CD4-positive, alpha-beta T cell treated with Interleukin-6 for 4 hours (primary cell): ENCODE results near the gene PFN1.
A peak's percentile ranks its signal among the peaks of the same experiment; 100 is the strongest.
"Not testable (repeated sequence)": the region's sequence is repeated elsewhere in the genome, so short reads cannot be mapped to it uniquely, and the experiment has no call there.

Experiments
- DNase-seq: peaks from one replicate; pipeline ENCODE4 v3.0.0-alpha.2; 2020; ENCODE audit warnings: mixed read lengths

PFN1 gene

GRCh38 chr17:4920351-4921048 lies 27.8 kb downstream of the PFN1 start:
- DNase-seq = no peak

GRCh38 chr17:4919511-4920047 lies 28.8 kb downstream of the PFN1 start:
- DNase-seq = no peak

GRCh38 chr17:4914551-4914950 lies 33.8 kb downstream of the PFN1 start:
- not testable (repeated sequence) for DNase-seq

- DNase-seq = no peak
Measured at GRCh38 chr17:4913994-4914393, 34.3 kb downstream of the PFN1 start.

GRCh38 chr17:4908711-4909496 lies 39.4 kb downstream of the PFN1 start:
- DNase-seq = peak; percentile 80

- DNase-seq = peak; percentile 48
Measured at GRCh38 chr17:4908301-4908700, 40.0 kb downstream of the PFN1 start.

GRCh38 chr17:4906642-4907041 lies 41.7 kb downstream of the PFN1 start:
- not testable (repeated sequence) for DNase-seq

GRCh38 chr17:4903051-4903818 lies 45.1 kb downstream of the PFN1 start, which contains the start of gene CHRNE:
TSS of gene CHRNE (minus strand) at chr17:4903098. CDS start at chr17:4903063, 35 bp downstream.
- peak; percentile 84 for DNase-seq

GRCh38 chr17:4902540-4902939 lies 45.8 kb downstream of the PFN1 start:
- DNase-seq = no peak

- no peak for DNase-seq
Measured at GRCh38 chr17:4901648-4902344, 46.5 kb downstream of the PFN1 start.

- no peak for DNase-seq
Measured at GRCh38 chr17:4901108-4901647, 47.2 kb downstream of the PFN1 start.

- DNase-seq = peak; percentile 63
Measured at GRCh38 chr17:4900231-4901107, 47.9 kb downstream of the PFN1 start.

GRCh38 chr17:4899341-4900230 lies 48.7 kb downstream of the PFN1 start, which contains the start of gene C17orf107:
TSS of gene C17orf107 (plus strand) at chr17:4899536. CDS start at chr17:4899763, 227 bp downstream.
- peak; percentile 92 for DNase-seq

- DNase-seq = no peak
Measured at GRCh38 chr17:4898927-4899326, 49.4 kb downstream of the PFN1 start.

- DNase-seq = no peak
Measured at GRCh38 chr17:4898351-4898750, 50.0 kb downstream of the PFN1 start.

GRCh38 chr17:4897785-4898184 lies 50.5 kb downstream of the PFN1 start:
- DNase-seq = no peak

- DNase-seq = no peak
Measured at GRCh38 chr17:4897198-4897687, 51.1 kb downstream of the PFN1 start.

GRCh38 chr17:4896332-4897197 lies 51.8 kb downstream of the PFN1 start:
- DNase-seq = no peak
